Neuronal stem cell (in vitro differentiated cells): ENCODE measurements around the gene CGB8.

ENCODE experiments used
- DNase-seq: peaks from one replicate; pipeline ENCODE4 v3.0.0-alpha.2; 2013; ENCODE audit warnings: low spot score
- H2AFZ ChIP-seq: one replicate; pipeline ENCODE4 v1.6.1; 2013; ENCODE audit warnings: mild to moderate bottlenecking, low read length, inconsistent platforms
- H2AK5ac ChIP-seq: 2 replicates; pipeline ENCODE4 v1.6.1; 2013; ENCODE audit warnings: low read depth, mild to moderate bottlenecking, inconsistent platforms, low read length, moderate library complexity, mixed read lengths
- H2BK120ac ChIP-seq: 2 replicates; pipeline ENCODE4 v1.6.1; 2013; ENCODE audit warnings: low read depth, mild to moderate bottlenecking, inconsistent platforms, low read length, moderate library complexity, mixed read lengths
- H2BK12ac ChIP-seq: one replicate; pipeline ENCODE4 v1.6.1; 2013; ENCODE audit warnings: low read length, inconsistent platforms
- H2BK15ac ChIP-seq: 2 replicates; pipeline ENCODE4 v1.6.1; 2013; ENCODE audit warnings: mild to moderate bottlenecking, low read length, inconsistent platforms, mixed read lengths
- H2BK5ac ChIP-seq: one replicate; pipeline ENCODE4 v1.6.1; 2013; ENCODE audit warnings: inconsistent platforms, mild to moderate bottlenecking, low read length, moderate library complexity
- H3K14ac ChIP-seq: one replicate; pipeline ENCODE4 v1.6.1; 2013; ENCODE audit warnings: low read length, inconsistent platforms
- H3K18ac ChIP-seq: 2 replicates; pipeline ENCODE4 v1.6.1; 2013; ENCODE audit warnings: low read length, inconsistent platforms
- H3K23ac ChIP-seq: 2 replicates; pipeline ENCODE4 v1.6.1; 2013; ENCODE audit warnings: low read depth, mild to moderate bottlenecking, mixed read lengths, low read length, inconsistent platforms; ENCODE audit not compliant: poor library complexity
- H3K27ac ChIP-seq: replicated peaks from 3 replicates; pipeline ENCODE4 v1.5.1; 2013; ENCODE audit warnings: low read length, inconsistent platforms
- H3K27me3 ChIP-seq, 3 experiments: 2 replicates each; pipeline ENCODE4 v1.6.1; 2013; ENCODE audit warnings: low read length in 3 of 3, mild to moderate bottlenecking in 2 of 3, inconsistent platforms in 1 of 3, low read depth in 1 of 3, mixed read lengths in 1 of 3, moderate library complexity in 1 of 3; ENCODE audit not compliant: control insufficient read depth in 3 of 3, insufficient read depth in 3 of 3
- H3K36me3 ChIP-seq, 2 donors: replicated peaks in 1 of 2; 2 replicates each; pipeline ENCODE4 v1.6.1; 2013; ENCODE audit warnings: low read length in 2 of 2; ENCODE audit not compliant: control insufficient read depth in 2 of 2, insufficient read depth in 2 of 2
- H3K4ac ChIP-seq: 2 replicates; pipeline ENCODE4 v1.6.1; 2013; ENCODE audit warnings: inconsistent platforms, mild to moderate bottlenecking, low read length, moderate library complexity
- H3K4me1 ChIP-seq, 2 donors: 1 replicate in 1 of 2; 2 replicates in 1 of 2; pipeline ENCODE4 v1.6.1; 2013; ENCODE audit warnings: low read length in 2 of 2, low read depth in 1 of 2; ENCODE audit not compliant: control insufficient read depth in 2 of 2, insufficient read depth in 1 of 2
- H3K4me2 ChIP-seq: one replicate; pipeline ENCODE4 v1.6.1; 2013; ENCODE audit warnings: mild to moderate bottlenecking, low read length, inconsistent platforms; ENCODE audit not compliant: insufficient read depth, poor library complexity, severe bottlenecking
- H3K4me3 ChIP-seq, 2 donors: 2 replicates each; pipeline ENCODE4 v1.5.1; 2013; ENCODE audit warnings: low read length in 2 of 2, mild to moderate bottlenecking in 2 of 2, inconsistent platforms in 1 of 2, moderate library complexity in 1 of 2
- H3K79me1 ChIP-seq: one replicate; pipeline ENCODE4 v1.6.1; 2013; ENCODE audit warnings: low read depth, mild to moderate bottlenecking, inconsistent platforms, low read length, moderate library complexity
- H3K9ac ChIP-seq: one replicate; pipeline ENCODE4 v1.6.1; 2013; ENCODE audit warnings: mild to moderate bottlenecking, low read depth, low read length, inconsistent platforms; ENCODE audit not compliant: poor library complexity
- H3K9me3 ChIP-seq, 2 donors: replicated peaks in 1 of 2; 2 replicates each; pipeline versions ENCODE3 to v1.6.1; 2013; ENCODE audit warnings: low read length in 2 of 2, mild to moderate bottlenecking in 2 of 2, inconsistent platforms in 1 of 2, low read depth in 1 of 2, mixed read lengths in 1 of 2, moderate library complexity in 1 of 2; ENCODE audit not compliant: control insufficient read depth in 2 of 2, insufficient read depth in 1 of 2
- H4K8ac ChIP-seq: one replicate; pipeline ENCODE4 v1.6.1; 2013; ENCODE audit warnings: low read depth, mild to moderate bottlenecking, inconsistent platforms, low read length, moderate library complexity
- H4K91ac ChIP-seq: one replicate; pipeline ENCODE4 v1.6.1; 2013; ENCODE audit warnings: low read length, low read depth, mild to moderate bottlenecking, inconsistent platforms; ENCODE audit not compliant: poor library complexity
- WGBS, 2 donors: extraction: QIAGEN DNeasy Blood & Tissue Kit; methylation state at CpG; one replicate each; pipeline ENCODE4 v1.1.7; 2013; ENCODE audit warnings: missing lambda C conversion rate in 2 of 2, mixed read lengths in 1 of 2; ENCODE audit not compliant: insufficient read length in 2 of 2, insufficient replicate concordance in 1 of 2; ENCODE audit errors: extremely low coverage in 2 of 2; 5-methylcytosine and 5-hydroxymethylcytosine counted together

Gene CGB8

GRCh38 chr19:49064029-49064629 lies 15.2 kb upstream of the CGB8 start:
- Histone ChIP-seq H3K27me3 (peaks cover 0 to 77% (median 27%) of the 10 kb centered on the region in 3 experiments), H3K27ac (no peak overlapping the region), H3K14ac (peak overlapping the region; percentile 21), H3K18ac (peak overlapping the region; percentile 91), H3K36me3 (no peaks in the 10 kb centered on the region), H2BK5ac (peak overlapping the region; percentile 29), H3K4me1 (peaks cover 9 to 10% of the 10 kb centered on the region in 2 donors), H2AK5ac (peak overlapping the region; percentile 94), H3K23ac (peak overlapping the region; percentile 65), H3K9ac (no peak overlapping the region), H4K91ac (no peak overlapping the region), H4K8ac (no peak overlapping the region), H3K9me3 (peaks cover 2 to 3% of the 10 kb centered on the region in 2 donors), H3K4ac (peak overlapping the region; percentile 23), H2BK15ac (peak overlapping the region; percentile 96), H2BK12ac (no peak overlapping the region), H3K4me3 (peak overlapping the region; percentile 8 to 9), H3K4me2 (peak overlapping the region; percentile 35), H2BK120ac (peak overlapping the region; percentile 61), H2AFZ (no peak overlapping the region), H3K79me1 (no peaks in the 10 kb centered on the region)
- no peak for DNase-seq
- no CpG with 5 or more reads among the region's 10 CpGs for WGBS, 2 donors

GRCh38 chr19:49061445-49061844 lies 12.5 kb upstream of the CGB8 start:
- no CpG with 5 or more reads among the region's 25 CpGs for WGBS, 2 donors
- Histone ChIP-seq H2AK5ac (no peak overlapping the region), H3K27me3 (peaks cover 5 to 83% (median 37%) of the 10 kb centered on the region in 3 experiments), H2BK120ac (peak overlapping the region; percentile 18), H3K4ac (no peak overlapping the region), H3K79me1 (no peaks in the 10 kb centered on the region), H3K27ac (no peak overlapping the region), H3K4me2 (no peak overlapping the region), H3K4me3 (no peak overlapping the region), H4K91ac (no peak overlapping the region), H2BK12ac (no peak overlapping the region), H3K4me1 (peaks cover 18 to 19% of the 10 kb centered on the region in 2 donors), H2BK5ac (peak overlapping the region; percentile 66), H3K36me3 (no peaks in the 10 kb centered on the region), H3K23ac (no peak overlapping the region), H2BK15ac (peak overlapping the region; percentile 89), H3K9ac (peak overlapping the region; percentile 63), H3K18ac (peak overlapping the region; percentile 13), H2AFZ (no peak overlapping the region), H4K8ac (peak overlapping the region; percentile 17), H3K9me3 (no peaks in the 10 kb centered on the region), H3K14ac (no peak overlapping the region)
- DNase-seq = no peak

DNA sequence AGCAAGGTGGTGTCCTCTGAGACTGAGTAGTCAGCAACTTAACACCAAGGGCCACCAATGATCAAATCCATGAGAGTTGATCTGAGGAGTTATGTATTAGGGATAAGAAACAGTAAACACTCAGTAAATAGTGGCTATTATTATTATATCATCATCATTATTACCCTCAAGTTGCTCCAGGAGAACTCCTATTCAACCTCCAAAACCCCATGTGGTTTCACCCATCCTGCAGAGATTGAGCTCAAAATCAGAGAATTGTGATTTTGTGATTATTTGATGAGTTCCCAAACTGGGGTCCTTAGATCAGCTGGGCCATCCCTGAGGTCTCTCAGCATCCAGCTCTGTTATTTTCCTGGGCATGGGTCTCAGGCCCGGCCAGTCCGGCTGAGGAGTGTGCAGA lies 12.1 kb upstream of the CGB8 start:
- no peak overlapping the region for H3K4me2 ChIP-seq
- no peaks in the 10 kb centered on the region for H3K36me3 ChIP-seq
- H3K9ac ChIP-seq = no peak overlapping the region
- no peak overlapping the region for H3K4ac ChIP-seq
- H2BK5ac ChIP-seq = peak overlapping the region; percentile 66
- WGBS, 2 donors = no CpG with 5 or more reads among the region's 2 CpGs
- peaks cover 18 to 23% of the 10 kb centered on the region in 2 donors for H3K4me1 ChIP-seq
- H3K79me1 ChIP-seq = no peaks in the 10 kb centered on the region
- H3K9me3 ChIP-seq = no peaks in the 10 kb centered on the region
- H3K4me3 ChIP-seq = no peak overlapping the region
- no peak overlapping the region for H2AK5ac ChIP-seq
- no peak overlapping the region for H3K27ac ChIP-seq
- no peak overlapping the region for H3K23ac ChIP-seq
- H2BK12ac ChIP-seq = no peak overlapping the region
- H3K27me3 ChIP-seq = peaks cover 8 to 83% (median 37%) of the 10 kb centered on the region in 3 experiments
- no peak overlapping the region for H3K18ac ChIP-seq
- no peak overlapping the region for H2AFZ ChIP-seq
- no peak for DNase-seq
- peak overlapping the region; percentile 18 for H2BK120ac ChIP-seq
- H3K14ac ChIP-seq = no peak overlapping the region
- H4K8ac ChIP-seq = peak overlapping the region; percentile 17
- no peak overlapping the region for H4K91ac ChIP-seq
- peak overlapping the region; percentile 89 for H2BK15ac ChIP-seq

DNA sequence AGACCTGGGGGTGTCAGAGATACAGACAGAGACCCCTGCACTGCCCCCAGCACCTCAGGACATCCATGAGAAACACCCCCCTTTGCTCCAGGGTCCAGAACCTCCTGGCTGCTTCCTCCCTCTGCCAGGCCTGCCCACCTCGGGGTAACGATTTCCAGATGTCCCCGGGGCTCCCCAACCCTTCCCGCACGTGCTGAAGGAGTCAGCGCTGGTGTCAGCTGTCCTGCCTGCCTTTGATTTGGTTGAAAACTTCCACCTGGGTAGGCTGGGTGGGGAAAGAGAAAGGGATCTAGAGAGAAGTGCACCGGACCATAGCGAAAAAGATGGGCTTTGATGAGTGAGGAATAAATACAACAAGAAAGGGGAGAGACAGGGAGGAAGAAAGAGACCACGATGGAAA lies 10.1 kb upstream of the CGB8 start:
- Histone ChIP-seq H3K27me3 (peaks cover 8 to 77% (median 39%) of the 10 kb centered on the region in 3 experiments), H3K18ac (no peak overlapping the region), H4K8ac (no peak overlapping the region), H2BK15ac (no peak overlapping the region), H3K9me3 (no peaks in the 10 kb centered on the region), H3K79me1 (no peaks in the 10 kb centered on the region), H3K23ac (no peak overlapping the region), H2AK5ac (peak overlapping the region; percentile 46), H3K4me3 (no peak overlapping the region), H3K14ac (no peak overlapping the region), H4K91ac (no peak overlapping the region), H3K4me2 (no peak overlapping the region), H2BK5ac (no peak overlapping the region), H2BK12ac (no peak overlapping the region), H3K27ac (no peak overlapping the region), H2AFZ (no peak overlapping the region), H2BK120ac (no peak overlapping the region), H3K4ac (no peak overlapping the region), H3K9ac (no peak overlapping the region), H3K36me3 (no peaks in the 10 kb centered on the region), H3K4me1 (peaks cover 9 to 17% of the 10 kb centered on the region in 2 donors)
- DNase-seq = no peak
- WGBS, 2 donors = no CpG with 5 or more reads among the region's 9 CpGs
